ENCODE data around the gene EPHA4.
A peak's percentile ranks its signal among the peaks of the same experiment; 100 is the strongest.

The EPHA4 gene

DNA sequence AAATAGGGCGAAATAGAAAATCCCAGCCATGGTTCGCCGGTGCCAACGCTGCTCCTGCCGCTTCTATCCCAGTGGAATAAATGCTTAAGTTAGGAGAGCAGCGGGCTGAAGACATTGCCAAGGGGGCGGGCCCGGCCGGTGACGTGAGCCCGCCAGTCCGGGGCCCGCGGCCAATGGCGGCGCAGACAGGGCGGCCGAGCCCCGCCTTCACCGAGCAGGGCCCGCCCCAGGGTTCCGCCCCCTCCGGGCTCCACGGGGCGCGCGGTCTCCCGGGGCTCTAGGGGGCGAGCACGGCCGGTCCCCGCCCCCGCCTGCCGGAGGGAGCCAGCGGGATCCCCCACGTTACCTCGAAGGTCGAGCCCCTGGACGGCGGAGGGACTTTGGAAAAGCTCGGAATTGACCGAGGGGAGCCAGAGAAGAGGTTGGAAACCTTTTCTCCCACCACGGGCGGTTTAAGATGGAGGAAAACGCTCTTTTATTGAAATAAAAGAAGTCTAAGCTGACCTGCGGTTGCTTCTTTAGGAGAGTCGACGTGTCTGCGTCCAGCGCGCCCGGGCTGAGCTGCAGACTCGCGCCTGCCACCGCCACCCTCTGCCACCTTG, at the start of gene EPHA4:
EPHA4 (minus strand) TSS at position 86 of the 602 bp plus-strand sequence; CDS start at position 30, 56 bp downstream.
- DNase-seq (ENCODE audit: low read depth in 2 of 2): peak; percentile 71 to 74

DNA sequence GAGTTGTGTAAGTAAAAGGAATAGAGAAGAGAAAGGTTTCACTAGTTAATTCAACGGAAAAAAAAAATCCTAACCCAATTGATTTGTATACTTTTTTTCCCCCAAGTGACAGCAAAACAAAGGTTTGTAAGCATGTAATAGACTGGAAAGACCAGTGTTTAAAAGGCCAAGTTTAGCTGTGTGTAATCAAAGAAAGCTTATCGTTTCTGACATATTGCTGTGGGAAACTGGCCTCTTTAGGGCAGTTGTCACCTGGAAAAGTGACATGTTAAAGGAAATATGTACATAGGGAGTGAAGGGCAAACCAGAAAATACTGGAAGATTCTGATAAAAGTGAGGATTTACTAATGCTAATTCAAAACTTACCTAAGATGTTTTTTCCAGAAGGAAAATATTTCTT, 45.9 kb upstream of the EPHA4 start:
- no peak for DNase-seq (ENCODE audit: low read depth in 2 of 2)

DNA sequence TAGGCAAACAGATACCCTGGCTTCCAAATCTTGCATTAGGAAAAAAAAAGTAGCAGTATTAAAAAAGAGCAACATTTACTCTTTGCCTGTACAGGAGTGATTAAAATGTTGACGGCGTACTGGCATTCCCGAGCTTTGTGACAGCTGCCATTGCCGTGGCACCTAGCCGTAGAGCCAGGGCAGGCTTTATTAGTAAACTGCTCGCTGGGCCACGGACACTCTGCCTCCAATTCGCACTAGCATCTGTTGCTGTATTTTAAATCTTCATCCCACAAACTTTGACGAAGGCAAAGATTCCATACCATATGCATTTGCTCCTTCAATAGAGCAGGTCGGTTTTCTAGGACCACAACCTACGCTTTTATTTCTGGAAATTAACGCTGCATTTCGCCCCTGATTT, 44.5 kb upstream of the EPHA4 start:
- no peak for DNase-seq (ENCODE audit: low read depth in 2 of 2)

DNA sequence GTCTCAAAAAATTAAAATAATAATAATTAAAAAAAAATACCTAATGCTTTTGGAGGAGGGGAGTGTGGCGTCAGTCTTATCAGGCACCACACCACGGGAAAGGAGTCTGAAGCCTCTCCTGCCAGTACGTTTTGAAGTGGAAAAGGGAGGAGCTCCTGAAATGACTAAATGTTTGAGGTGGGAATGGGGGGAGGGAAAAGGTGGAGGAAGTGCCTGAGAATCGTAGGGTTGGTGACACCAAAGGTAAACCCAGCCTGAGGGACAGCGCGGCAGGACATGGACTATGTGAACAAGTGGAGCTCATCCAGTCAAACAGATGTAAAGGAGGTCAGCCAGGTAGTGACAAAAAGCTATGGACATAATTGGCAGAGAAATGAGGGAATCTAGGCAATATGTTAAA, 42.2 kb upstream of the EPHA4 start:
- DNase-seq (ENCODE audit: low read depth in 2 of 2): no peak

DNA sequence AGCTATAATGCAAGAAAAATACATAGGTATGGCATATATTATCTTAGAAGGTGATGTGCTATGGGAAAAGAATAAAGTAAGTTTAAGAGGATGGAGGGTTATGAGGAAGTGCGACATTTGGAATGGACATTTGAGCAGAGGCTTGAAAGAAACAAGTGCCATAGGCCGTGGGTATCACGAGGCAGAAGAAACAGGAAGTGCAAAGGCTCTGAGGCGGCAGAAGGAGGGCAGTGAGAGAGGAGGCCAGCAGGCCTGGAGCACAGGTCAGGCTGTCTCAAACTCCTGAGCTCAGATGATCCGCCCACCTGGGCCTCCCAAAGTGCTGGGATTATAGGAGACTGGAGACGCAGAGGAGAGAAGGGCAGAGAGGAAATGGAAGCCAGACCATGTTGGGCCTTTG, 40.7 kb upstream of the EPHA4 start:
- DNase-seq (ENCODE audit: low read depth in 2 of 2): no peak

DNA sequence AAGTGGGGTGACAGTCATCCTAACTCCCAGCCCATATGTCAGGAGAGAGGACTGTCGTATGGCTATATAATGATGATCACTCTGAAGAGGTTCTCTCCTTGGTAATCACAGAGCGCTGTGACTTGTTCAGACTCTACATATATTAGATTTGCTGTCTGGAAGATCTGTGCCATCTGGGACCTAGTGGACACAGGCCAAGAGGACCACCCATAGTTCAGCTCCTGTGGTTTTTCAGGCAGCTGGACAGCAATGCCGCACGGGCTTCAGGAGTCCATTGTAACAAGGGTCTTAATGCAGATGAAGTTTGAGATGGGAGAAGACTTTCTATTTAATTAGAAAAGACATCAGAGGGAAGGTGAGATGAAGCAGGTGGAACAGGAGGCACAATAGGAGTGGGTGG, 40.1 kb upstream of the EPHA4 start:
- DNase-seq (ENCODE audit: low read depth in 2 of 2): no peak

DNA sequence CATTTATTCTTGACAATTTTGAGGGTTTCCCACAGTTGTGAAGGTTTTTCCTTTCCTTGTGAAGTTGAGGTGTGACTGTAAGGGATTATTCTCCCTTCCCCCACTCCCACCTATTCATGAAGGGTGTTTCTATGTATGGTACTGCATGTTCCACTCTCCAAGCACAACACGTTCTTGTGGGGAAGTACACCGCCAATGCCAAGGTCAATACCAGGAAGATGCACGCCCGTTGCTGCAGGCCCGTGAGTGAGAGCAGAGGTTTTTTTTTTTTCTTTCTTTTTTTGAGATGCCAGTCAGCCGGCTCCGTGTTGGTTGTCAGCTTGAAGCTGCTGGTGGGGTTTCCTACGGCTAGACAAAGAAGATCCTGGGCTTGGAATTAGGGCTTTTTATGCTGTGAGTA, 38.6 kb upstream of the EPHA4 start:
- no peak for DNase-seq (ENCODE audit: low read depth in 2 of 2)

DNA sequence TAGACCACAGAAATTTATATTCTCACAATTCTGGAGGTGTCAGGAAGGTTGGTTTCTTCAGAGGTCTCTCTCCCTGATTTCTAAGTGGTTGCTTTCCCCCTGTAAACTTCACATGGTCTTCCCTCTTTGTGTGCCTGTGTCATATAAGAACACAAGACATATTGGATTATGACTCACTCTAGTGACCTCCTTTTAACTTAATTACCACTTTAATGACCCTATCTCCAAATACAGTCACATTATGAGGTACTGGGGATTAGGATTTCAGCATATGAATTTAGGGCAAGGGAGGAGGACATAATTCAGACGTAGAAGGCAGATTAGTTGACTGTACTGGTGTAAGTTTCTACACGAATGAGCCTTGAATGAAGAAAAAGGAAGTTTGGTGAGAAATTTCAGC, 38.2 kb upstream of the EPHA4 start:
- no peak for DNase-seq (ENCODE audit: low read depth in 2 of 2)

DNA sequence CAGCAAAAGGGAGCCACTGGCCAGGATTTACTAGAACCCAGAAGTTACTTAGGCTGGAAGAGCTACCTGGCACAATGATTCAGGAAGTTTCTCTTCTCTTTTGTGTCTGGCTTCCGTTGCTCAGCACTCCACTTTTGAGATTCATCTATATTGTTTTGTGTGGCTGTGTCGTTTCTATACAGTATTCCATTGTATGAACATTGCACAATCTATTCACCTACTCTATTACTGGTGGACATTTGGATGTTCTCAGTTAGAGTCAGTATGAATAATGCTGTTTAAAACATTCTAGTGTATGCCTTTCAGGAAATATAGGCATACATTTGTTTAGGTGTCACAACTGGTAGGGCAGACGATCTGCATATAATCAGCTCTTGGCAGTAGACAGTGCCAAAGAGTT, 36.3 kb upstream of the EPHA4 start:
- no peak for DNase-seq (ENCODE audit: low read depth in 2 of 2)

DNA sequence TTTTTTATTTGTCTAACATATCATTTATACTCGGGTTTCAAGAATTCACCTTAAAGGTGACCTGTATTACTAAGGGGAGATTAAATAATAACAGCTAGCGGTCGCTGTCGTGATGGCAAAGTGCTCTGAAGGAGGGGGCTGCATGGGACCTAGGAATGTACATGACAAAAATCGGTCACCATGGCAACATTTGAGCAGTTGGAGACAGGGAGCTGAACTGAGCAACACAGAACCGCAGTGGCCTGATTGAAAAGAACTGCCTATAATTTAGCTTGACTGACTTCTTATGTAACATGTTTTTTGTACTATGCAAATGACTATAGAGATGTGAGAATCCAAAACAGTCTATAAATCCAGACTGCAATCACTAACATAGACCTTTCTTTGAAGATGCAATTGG, 34.3 kb upstream of the EPHA4 start:
- DNase-seq (ENCODE audit: low read depth in 2 of 2): no peak

DNA sequence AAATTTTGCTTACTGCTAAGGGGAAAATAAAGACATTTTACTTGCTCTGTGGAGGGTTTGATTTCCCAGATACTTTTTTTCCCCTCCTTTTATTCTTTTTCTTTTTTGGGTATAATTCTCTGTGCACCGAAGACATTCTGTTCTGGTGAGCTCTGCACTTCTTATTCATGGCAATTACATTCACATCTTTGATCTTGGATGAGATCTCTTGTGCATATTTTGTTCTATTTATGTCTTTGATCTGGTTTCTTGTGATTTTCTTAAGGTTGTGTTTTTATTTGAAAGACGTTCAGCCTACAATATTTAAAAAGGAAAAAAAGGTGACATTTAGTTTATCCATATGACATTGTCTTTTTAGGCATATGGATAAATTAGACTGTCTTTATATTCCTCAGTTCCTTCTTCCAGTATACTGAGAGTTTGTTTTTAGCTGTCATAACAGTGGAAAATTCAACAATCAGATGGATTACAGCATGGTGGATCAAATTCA, 33.7 kb upstream of the EPHA4 start:
- no peak for DNase-seq (ENCODE audit: low read depth in 2 of 2)

DNA sequence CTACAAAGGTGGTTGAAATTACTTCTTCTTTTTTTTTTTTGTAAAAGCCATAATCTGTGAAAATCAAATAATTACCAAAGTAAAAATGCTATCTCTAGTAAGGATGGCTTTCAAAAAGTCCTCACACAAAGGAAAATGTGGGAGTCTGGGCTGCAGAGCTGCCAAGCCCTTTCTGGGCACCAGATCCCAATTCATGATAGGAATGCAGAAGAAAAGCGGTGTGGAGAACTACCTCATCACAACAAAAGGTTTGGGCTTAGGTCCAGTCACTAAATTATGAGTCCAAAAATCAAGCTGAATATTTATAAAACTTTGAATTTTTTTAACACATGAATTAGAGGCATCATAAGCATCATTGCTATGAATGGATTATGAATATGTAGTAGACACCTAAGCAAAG, 30.8 kb upstream of the EPHA4 start:
- DNase-seq (ENCODE audit: low read depth in 2 of 2): no peak

DNA sequence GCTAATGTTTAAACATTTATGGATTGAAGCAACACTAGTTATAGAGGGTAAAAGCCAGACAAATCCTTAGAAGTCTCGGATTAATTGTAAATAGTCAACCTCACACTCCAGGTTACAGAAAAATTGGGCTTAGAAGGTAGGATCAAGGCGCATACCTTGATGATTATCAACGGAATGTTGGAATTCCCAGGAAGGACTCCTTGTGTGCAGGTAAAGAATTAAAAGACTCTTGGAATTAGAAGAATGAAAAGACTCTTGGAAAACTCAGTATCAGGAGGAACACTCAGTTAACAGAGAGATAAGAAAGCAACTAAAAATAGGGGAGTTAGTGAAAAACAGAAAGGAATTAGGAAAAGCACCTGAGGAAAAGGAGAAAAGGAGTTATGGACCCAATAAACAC, 29.3 kb upstream of the EPHA4 start:
- no peak for DNase-seq (ENCODE audit: low read depth in 2 of 2)

DNA sequence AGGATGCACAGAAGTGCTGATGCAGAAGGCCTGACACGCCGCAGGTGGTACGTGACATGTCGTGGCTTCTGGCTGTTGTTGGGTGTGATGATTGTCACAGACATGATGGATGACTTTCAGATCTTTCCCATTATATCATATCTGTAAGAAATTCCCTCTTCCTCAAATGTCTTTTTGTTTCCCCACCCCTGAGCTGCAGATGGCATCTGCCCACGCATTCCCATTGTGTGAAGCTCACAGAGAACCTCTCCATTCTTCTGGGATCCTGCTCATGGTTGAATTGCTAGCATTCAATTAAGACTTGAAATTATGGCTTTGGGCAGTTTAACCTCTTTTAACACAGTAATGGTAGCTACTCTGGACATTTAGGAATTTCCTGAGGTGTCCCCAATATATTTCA, 28.3 kb upstream of the EPHA4 start:
- no peak for DNase-seq (ENCODE audit: low read depth in 2 of 2)

DNA sequence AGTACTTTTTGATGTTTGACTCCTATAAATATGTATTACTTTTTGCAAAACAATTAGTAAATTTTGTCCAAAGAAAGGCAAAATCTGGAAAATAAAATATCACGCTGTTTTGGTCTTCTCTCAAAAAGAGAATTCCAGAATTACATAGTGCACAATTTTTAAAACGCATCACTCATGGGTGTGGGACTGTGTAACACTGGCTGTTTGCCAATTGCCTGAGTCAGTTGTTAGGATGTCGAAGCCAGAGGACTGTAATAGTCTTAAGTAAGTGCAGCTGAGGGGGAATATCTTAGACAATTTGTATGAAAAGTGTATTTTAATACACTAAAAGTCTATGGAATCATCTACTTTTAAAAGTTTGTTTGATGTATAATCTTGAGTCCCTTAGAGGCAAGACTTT, 24.1 kb upstream of the EPHA4 start:
- DNase-seq (ENCODE audit: low read depth in 2 of 2): no peak

DNA sequence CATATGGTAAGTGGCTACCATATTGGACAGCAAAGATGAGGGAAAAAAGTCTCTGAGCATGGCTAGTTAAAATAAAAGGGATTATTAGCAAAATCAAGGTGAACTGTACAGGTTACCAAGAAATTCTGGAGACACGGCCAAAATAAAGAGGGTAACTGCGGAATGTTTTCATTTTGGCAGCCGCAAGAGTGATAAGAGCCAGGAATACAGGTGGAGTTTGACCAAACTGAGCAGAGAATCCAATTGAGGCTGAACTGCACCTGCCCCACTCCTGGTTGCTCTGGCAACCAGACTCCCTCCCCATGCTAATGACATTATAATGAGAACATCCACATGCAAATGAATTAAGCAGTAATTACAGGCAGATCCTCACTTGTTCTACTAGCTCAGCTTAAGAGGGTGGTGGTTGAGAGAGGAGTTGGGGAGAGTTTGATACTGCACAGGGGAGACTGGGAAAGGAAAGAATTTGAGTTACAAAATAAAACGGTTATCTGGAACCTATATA, 18.8 kb upstream of the EPHA4 start:
- DNase-seq (ENCODE audit: low read depth in 2 of 2): no peak

DNA sequence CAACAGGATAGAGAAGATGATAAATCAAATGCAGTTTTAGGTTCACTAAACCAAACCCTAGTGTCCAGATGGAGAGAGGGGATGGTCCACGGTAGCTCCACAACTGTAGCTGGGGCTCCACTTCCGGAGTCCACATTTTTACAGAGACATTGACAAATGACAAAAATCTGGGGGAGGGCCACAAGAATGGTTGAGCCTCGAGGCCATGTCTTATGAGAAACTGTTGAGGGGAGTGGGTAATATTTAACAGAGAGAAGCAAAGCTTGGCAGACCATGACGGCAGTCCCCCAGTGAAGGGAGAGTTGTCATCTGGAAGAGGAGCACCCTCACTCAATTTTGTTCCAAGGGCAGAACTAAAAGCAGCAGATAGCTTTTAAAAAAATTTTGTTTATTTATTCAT, 17.6 kb upstream of the EPHA4 start:
- DNase-seq (ENCODE audit: low read depth in 2 of 2): no peak

DNA sequence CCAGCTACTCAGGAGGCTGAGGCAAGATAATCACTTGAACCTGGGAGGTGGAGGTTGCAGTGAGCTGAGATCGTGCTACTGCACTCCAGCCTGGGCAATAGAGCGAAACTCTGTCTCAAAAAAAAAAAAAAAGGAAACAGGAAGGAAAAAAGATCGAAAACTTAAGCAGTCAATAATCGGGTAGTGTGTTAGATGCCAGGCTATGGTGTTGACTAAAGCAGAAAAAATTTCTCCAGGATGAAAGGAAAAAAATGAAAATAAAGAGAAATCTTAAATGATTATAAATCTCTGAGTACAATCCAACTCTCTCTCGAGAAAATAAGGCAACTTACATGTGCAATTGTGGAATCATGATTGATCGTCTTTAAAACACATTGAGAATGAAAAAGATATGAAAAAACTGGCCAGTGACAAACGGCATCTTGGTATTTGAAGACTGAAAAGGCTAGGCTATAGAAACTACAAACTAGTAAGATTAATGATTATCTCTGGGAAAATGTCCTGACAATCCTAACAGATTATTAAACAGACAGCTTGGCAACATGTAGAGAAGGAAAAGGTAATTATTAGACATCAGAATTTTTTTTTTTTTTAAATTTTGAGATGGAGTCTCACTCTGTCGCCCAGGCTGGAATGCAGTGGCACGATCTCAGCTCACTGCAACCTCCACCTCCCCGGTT, 16.3 kb upstream of the EPHA4 start:
- no peak for DNase-seq (ENCODE audit: low read depth in 2 of 2)

DNA sequence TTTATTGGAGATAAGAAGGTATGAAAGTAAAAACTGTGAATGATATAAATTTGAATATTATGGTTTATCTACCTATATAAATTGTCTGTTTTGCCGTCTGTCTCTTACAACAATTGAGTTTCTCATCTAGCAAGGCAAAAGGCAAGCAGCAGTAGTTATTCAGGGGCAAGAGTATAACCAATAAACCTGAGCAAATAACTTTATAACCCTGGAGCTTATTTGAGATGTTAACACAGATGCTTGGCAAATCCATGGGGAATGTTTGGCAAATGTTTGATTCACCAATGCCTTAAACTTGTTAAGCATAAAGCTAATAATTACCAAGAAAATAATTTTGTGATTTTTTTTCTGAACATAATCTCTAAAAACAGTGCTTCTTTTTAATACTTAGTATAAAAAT, 9.9 kb upstream of the EPHA4 start:
- DNase-seq (ENCODE audit: low read depth in 2 of 2): no peak

DNA sequence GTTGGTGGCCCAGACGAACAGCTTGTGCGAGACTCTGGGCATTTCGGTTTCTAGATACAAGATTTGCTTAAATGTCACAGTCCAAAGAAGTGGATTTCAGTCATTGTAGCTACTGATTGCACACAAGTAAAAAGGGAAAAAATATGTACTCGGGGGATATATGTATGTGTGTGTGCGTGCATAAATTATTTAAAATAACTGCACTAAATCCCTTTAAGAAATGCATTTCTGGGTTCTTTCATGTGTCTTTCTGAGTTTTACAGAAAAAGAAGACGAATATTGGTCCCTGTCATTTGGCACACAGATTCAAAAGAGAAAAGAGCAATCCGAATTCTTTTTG, 2.1 kb upstream of the EPHA4 start:
- no peak for DNase-seq (ENCODE audit: low read depth in 2 of 2)

DNA sequence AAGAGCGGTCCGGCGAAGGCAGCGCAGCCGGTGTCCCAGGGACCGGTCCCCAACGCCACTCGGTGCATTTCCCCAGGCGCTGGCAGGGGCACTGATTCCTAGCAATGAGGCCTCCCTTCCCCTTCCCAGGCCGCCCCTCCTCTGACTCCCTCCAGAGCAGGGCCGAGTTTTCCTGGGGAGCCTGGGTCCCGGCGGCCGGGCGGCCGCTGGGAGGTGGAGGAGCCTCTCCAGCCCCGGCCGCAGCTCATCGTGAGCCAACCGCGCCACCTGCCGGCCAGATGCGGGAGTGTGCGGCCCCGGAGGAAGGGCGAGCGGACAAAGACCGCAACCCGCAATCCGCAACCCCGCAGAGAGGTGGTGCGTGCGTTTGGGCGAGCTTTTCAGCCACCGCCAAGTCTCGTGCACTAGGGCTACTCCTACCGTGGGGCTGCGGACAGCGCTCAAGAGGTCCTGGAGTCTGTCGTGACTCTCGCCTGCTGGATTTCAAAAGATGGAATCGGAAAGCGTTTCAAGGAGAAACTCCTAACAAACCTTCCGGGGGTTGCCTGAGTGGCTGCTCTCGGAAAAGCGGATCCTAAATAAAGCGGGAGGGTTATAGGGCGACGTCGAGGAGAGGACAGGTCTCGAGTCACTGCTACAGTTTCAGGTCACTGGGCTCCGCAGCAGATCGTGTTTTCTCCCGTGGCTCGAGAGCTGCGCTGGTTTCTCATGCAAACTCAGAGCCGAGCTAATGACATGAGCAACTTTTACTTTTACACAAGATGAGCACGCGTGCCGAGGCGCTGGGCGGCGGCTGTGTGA, 1.5 kb upstream of the EPHA4 start:
- peak; percentile 47 to 61 for DNase-seq (ENCODE audit: low read depth in 2 of 2)

DNA sequence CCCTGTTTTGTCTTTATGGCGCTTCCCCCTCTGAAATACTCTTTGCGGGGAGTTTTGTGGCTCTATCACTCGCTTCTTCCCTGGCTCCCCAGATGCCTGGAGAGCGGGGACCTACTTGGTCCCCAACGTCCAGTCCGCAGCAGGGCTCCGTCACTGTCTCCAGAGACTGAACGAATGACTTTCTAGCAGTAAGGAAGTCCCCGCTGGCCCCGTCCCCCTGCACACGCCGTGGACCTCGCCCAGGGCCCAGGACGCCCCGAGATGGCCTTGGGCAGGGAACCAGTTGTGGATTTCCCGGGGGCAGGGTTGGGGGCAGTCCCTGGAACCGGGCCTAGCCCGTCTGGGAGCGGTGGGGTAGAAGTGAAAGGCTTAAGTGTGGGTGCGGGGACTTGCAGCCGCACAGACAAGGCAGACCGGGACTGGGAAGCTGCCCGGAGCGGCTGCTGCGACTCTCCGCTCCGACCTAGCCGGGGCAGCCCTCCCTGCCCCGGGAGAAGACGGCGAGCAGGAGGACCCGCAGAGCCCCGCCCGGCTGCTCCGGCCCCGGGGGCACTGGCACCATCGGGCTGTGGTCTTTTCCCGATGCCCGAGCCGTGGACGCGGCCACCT, 821 bp upstream of the EPHA4 start:
- DNase-seq (ENCODE audit: low read depth in 2 of 2): peak in 1 of 2 donors; percentile 9
